ENCODE data around the gene PHF12.
"Not testable (repeated sequence)": the region's sequence is repeated elsewhere in the genome, so short reads cannot be mapped to it uniquely, and the experiment has no call there.

PHF12 gene

GRCh38 chr17:28953444-28954118, 2.3 kb upstream of the PHF12 start:
- DNase-seq, result peak; percentile 33

GRCh38 chr17:28951991-28952975, 965 bp upstream of the PHF12 start:
- peak; percentile 93 for DNase-seq

- no peak for DNase-seq
Observed at GRCh38 chr17:28950752-28951427, 428 bp downstream of the PHF12 start.

- peak; percentile 42 for DNase-seq
Observed at GRCh38 chr17:28950017-28950751, 1.1 kb downstream of the PHF12 start.

GRCh38 chr17:28949185-28950016, 1.9 kb downstream of the PHF12 start:
- peak; percentile 28 for DNase-seq

GRCh38 chr17:28948873-28949184, 2.5 kb downstream of the PHF12 start:
- DNase-seq, result no peak

GRCh38 chr17:28948342-28948741, 3.0 kb downstream of the PHF12 start:
- DNase-seq, result no peak

- no peak for DNase-seq
Observed at GRCh38 chr17:28947639-28948038, 3.7 kb downstream of the PHF12 start.

- DNase-seq, result no peak
Observed at GRCh38 chr17:28946239-28946638, 5.1 kb downstream of the PHF12 start.

- DNase-seq, result no peak
Observed at GRCh38 chr17:28944862-28945741, 6.2 kb downstream of the PHF12 start.

GRCh38 chr17:28944343-28944742, 7.0 kb downstream of the PHF12 start:
- no peak for DNase-seq

GRCh38 chr17:28942925-28943324, 8.4 kb downstream of the PHF12 start:
- DNase-seq, result no peak

GRCh38 chr17:28941251-28941650, 10.1 kb downstream of the PHF12 start:
- DNase-seq, result no peak

- no peak for DNase-seq
Observed at GRCh38 chr17:28940675-28941074, 10.6 kb downstream of the PHF12 start.

- DNase-seq, result no peak
Observed at GRCh38 chr17:28940142-28940541, 11.2 kb downstream of the PHF12 start.

GRCh38 chr17:28938552-28938951, 12.8 kb downstream of the PHF12 start:
- no peak for DNase-seq

- no peak for DNase-seq
Observed at GRCh38 chr17:28937044-28937729, 14.1 kb downstream of the PHF12 start.

GRCh38 chr17:28935744-28936460, 15.4 kb downstream of the PHF12 start:
- no peak for DNase-seq

GRCh38 chr17:28934508-28934907, 16.8 kb downstream of the PHF12 start:
- not testable (repeated sequence) for DNase-seq

Measured in effector CD8-positive, alpha-beta T cell (primary cell).